22Rv1 (cell line): ENCODE results near the gene ARX.

ENCODE experiments used
- H3K27ac ChIP-seq: fragments of 450-650 bp; 2 replicates; pipeline ENCODE4 v1.5.1; 2017
- ZFX ChIP-seq: fragments of 450-650 bp; IDR thresholded peaks from 2 replicates; pipeline ENCODE4 v1.6.1; 2017; ENCODE audit warnings: antibody characterized with exemption, borderline replicate concordance
- TF ChIP-seq, protein P1 (sequence below): fragments of 450-650 bp; IDR thresholded peaks from 2 replicates; pipeline ENCODE4 v1.5.1; 2017; ENCODE audit warnings: mild to moderate bottlenecking

ARX gene

DNA sequence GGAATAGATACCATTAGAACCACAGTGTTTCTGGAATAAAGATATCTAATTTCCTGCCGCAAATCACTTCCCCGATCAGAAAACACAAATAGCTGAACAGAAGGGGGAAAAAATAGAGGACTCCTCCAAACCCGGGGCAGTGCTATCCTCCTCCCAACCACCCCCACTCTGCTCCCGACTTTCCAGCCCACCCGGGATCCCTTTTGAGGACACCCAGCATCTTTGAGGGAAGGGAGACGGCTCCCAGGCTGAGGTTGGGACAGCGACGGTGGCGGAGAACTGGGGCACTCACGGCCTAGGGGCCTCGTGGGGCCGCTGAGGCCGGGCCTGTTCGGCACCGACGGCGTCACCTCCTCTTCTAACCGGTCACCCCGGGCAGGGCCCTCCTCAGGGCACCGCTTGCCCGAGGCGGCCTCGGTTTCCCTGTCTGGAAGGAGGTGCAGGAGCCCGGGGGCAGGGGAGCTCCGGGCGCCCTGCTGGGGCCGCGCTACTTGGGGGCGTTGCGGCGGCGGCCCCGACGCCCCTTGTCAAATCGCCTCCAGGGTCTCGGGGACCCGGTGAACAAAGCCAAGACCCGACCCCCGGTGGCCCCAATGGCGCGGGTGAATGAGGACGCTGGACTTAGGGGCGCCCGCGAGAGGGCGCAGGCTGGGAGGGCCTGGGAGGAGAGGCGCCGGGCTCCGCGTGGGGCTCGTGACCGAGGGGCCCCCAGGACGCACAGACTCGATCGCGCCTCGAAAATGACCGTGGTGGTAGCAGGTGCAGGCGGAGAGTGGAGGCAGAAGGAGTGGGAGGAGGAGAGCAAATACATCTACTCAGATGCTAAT, 6.9 kb upstream of the ARX start:
- H3K27ac ChIP-seq, result no peak overlapping the region
- no peak for TF ChIP-seq ZFX
- TF ChIP-seq, protein P1, sequence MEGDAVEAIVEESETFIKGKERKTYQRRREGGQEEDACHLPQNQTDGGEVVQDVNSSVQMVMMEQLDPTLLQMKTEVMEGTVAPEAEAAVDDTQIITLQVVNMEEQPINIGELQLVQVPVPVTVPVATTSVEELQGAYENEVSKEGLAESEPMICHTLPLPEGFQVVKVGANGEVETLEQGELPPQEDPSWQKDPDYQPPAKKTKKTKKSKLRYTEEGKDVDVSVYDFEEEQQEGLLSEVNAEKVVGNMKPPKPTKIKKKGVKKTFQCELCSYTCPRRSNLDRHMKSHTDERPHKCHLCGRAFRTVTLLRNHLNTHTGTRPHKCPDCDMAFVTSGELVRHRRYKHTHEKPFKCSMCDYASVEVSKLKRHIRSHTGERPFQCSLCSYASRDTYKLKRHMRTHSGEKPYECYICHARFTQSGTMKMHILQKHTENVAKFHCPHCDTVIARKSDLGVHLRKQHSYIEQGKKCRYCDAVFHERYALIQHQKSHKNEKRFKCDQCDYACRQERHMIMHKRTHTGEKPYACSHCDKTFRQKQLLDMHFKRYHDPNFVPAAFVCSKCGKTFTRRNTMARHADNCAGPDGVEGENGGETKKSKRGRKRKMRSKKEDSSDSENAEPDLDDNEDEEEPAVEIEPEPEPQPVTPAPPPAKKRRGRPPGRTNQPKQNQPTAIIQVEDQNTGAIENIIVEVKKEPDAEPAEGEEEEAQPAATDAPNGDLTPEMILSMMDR, result no peak

DNA sequence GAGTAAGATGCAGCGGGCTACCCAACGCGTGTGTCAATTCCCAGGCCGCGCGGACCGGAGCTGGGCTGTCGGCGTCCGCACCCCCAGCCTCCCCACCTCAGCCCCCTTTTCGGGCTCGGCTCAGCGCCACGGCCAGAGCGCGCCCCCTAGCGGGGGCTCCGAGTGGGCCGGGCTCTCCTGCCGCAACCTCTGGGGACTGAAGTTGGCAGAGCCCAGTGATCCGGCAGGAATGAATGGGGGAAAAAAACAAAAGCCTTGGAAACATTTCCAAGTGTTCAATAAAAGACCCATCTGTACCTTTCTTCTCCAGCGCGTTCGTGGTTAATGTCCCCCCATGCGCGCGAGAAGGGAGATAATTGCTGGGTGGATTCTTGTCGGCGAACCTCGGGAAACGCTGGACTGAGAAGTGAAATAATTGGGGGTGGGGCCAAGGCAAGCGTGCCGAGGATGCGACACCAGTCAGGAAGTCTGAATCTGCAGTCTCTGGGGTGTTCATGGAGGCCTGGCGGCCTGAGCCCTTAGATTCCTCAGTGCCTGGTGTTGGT, 5.2 kb upstream of the ARX start:
- no peak overlapping the region for H3K27ac ChIP-seq
- TF ChIP-seq, protein P1, result peak; percentile 81
- no peak for TF ChIP-seq ZFX

DNA sequence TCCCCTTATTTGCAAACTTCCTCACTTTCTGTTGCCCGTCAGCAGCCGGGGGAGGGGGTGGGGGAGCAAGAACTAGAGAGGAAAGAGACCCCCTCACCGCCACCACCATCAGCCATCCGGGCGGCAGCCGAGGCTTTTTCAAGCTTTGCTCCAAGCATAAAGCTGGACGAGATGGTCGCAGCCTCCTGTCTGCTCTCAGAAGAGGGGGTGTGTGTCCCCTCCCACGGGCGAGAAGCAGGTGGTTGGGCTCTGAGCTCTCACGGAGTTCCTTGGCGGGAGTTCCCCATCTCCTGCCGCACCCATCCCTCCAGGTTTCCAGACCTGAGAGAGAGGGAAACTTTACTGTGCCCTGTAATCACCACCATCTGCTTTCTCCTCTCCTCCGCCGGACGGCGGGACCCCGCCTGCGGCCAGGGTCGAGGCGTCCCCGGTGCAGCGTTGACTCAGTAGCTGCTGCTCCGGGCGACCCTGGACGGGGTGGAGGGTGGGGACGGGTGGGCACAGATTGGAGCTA, 4.7 kb upstream of the ARX start:
- TF ChIP-seq, protein P1, result no peak
- no peak for TF ChIP-seq ZFX
- no peak overlapping the region for H3K27ac ChIP-seq

DNA sequence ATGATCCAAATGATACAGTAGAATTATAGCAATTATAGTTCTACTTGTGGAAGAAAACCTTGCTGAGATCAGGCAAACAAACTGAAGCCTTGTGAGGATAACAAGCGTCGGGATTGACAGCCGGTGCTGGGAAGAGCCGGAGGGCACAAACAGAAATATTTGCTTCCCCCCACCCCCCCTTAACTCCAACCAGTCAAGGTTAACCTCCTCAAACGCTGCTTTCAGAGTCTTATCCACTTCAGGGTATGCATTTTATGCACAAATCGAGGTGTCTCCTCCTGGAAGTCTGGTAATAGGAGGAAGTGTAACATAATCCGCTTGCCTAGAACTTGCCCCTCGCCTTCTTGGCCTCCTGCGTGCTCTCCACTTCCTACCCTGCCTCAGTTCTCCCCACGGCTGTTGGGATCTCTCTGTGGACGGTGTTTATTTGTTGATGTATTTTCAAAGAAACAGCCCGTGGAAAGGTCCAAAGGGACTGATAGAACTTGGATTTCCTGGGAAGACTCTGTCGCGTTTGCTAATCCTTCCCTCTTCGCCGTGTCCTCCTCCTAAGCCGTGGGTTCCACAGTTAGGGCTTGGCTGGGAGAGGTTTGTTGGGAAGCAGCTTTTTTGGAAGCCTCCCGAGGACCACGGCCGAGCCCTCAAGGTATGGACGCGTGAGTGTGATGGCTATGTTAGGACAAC, 4.1 kb upstream of the ARX start:
- TF ChIP-seq ZFX, result no peak
- TF ChIP-seq, protein P1, result no peak
- no peak overlapping the region for H3K27ac ChIP-seq

DNA sequence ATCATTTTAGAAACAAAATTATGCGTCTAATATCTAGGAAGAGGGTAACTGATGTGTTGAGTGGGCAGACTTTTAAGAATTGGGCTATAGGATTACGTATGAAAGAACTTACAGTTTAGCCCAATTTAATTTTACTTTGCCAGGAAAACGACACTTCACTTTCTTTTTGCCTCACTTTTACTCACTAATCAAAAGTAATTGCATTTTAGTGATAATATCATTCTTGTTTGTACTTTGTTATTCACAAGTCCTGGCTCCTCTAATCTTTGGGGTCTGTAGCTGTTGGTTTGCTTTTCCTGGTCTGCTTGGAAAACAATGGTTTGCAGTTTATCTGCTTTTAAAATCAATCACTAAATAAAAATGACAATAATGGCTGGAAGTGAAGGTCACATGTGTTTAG, 2.9 kb upstream of the ARX start:
- TF ChIP-seq, protein P1, result no peak
- no peak for TF ChIP-seq ZFX
- no peak overlapping the region for H3K27ac ChIP-seq

DNA sequence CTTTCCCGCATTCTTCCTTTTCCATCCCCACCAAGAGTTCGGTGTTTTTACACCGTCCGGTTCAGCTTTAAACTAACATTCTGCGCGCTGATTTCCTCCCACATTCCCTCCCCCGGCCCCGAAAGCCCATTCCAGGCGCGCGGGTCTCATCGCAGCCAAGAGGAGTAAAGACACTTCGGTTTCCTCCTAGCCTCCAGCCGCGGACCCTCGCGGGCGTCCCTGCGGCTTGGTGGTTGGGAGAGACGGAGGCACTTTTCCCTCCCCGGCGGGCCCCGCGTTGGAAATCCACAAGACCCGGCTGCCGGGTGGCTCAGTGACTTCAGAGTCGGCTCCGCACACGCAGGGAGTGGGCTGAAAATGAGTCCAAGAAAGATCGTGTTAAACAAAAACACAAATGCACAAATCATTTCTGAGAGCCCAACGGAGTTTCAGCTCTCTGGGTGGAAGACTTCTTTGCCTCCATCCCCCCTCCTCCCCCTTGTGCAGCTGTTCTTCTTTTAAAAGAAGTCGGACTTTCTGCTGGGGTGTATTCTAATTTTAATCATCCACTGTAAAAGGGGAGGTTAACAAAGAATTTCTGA, 2.0 kb upstream of the ARX start:
- TF ChIP-seq ZFX, result no peak
- TF ChIP-seq, protein P1, result no peak
- H3K27ac ChIP-seq, result no peak overlapping the region
